ENCODE results near the gene ABCA9. TPM values are rescaled to one million over a fixed set of nuclear protein-coding genes. Genes with fewer than 3 reads are reported as not detected.

Gene ABCA9, protein sequence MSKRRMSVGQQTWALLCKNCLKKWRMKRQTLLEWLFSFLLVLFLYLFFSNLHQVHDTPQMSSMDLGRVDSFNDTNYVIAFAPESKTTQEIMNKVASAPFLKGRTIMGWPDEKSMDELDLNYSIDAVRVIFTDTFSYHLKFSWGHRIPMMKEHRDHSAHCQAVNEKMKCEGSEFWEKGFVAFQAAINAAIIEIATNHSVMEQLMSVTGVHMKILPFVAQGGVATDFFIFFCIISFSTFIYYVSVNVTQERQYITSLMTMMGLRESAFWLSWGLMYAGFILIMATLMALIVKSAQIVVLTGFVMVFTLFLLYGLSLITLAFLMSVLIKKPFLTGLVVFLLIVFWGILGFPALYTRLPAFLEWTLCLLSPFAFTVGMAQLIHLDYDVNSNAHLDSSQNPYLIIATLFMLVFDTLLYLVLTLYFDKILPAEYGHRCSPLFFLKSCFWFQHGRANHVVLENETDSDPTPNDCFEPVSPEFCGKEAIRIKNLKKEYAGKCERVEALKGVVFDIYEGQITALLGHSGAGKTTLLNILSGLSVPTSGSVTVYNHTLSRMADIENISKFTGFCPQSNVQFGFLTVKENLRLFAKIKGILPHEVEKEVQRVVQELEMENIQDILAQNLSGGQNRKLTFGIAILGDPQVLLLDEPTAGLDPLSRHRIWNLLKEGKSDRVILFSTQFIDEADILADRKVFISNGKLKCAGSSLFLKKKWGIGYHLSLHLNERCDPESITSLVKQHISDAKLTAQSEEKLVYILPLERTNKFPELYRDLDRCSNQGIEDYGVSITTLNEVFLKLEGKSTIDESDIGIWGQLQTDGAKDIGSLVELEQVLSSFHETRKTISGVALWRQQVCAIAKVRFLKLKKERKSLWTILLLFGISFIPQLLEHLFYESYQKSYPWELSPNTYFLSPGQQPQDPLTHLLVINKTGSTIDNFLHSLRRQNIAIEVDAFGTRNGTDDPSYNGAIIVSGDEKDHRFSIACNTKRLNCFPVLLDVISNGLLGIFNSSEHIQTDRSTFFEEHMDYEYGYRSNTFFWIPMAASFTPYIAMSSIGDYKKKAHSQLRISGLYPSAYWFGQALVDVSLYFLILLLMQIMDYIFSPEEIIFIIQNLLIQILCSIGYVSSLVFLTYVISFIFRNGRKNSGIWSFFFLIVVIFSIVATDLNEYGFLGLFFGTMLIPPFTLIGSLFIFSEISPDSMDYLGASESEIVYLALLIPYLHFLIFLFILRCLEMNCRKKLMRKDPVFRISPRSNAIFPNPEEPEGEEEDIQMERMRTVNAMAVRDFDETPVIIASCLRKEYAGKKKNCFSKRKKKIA (N-terminal part only)
- total RNA-seq (2021), result not detected in 2 replicates
- long read RNA-seq, partial matches to known transcripts, result 0 of 1 reads
- long read RNA-seq, other reads (novel, unspliced or antisense), result 1 of 1 reads

DNA sequence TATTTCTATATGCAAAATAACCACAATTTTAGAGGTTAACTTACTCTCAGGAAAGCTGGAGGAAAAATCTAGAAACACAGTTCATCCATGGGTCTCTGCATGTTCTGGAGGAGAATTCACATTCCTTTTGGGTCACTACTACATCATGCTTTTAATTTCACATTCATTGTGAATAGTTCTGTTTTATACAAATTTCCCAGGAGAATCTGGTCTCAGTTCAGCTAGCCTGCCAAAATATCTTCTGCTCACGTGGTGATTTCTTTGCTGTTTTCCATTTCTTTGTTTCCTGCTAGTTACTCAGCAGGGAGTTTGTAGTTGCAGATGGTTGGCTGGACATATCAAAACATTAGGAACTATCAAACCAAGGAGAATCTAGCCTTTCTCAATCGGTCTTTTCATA lies at the start of gene ABCA9:
Gene ABCA9, minus strand, starts transcription at position 106 of the 400 bp plus-strand sequence. CDS start 9,801 bp downstream, outside the sequence.
- no peak within 1 kb of the TSS for H3K14ac ChIP-seq (ENCODE audit: insufficient read depth, low read length)
- no peak within 1 kb of the TSS for H2BK15ac ChIP-seq (ENCODE audit: low read depth, low read length)
- H3K56ac ChIP-seq (ENCODE audit: insufficient read length, low read depth, low read length), result no peak within 1 kb of the TSS
- H4K5ac ChIP-seq (ENCODE audit: insufficient read length, low read depth, low read length), result no peak within 1 kb of the TSS
- H3K4me1 Mint-ChIP-seq, result 0 out of 4 replicates have a peak, but pooled peaks cover 2 to 4% of the 10 kb centered on the region in 2 experiments
- H3K9me3 ChIP-seq (ENCODE audit: control insufficient read depth, low read depth, low read length), result no peaks in the 10 kb centered on the region
- H3K27me3 ChIP-seq (ENCODE audit: insufficient read depth, low read length), result no peaks in the 10 kb centered on the region
- no peaks in the 10 kb centered on the region for H3K36me3 Mint-ChIP-seq (ENCODE audit: insufficient read depth in 1 of 3, low read depth in 3 of 3)
- no peak within 1 kb of the TSS for H3K9ac ChIP-seq (ENCODE audit: extremely low read depth, insufficient read length, low read length)
- no peak within 1 kb of the TSS for H2BK20ac ChIP-seq (ENCODE audit: low read depth, low read length, poor library complexity, severe bottlenecking)
- H3K27ac Mint-ChIP-seq, result no peak within 1 kb of the TSS
- H3K4ac ChIP-seq (ENCODE audit: low read depth, low read length), result no peak within 1 kb of the TSS
- H2BK120ac ChIP-seq (ENCODE audit: low read depth, low read length, poor library complexity, severe bottlenecking), result no peak within 1 kb of the TSS
- WGBS (ENCODE audit: extremely low coverage, insufficient read length, low lambda C conversion rate), result no CpG with 5 or more reads among the region's 2 CpGs
- no peaks in the 10 kb centered on the region for H3K27me3 Mint-ChIP-seq (ENCODE audit: low read depth)
- H2BK12ac ChIP-seq (ENCODE audit: insufficient read length, low read depth, low read length), result no peak within 1 kb of the TSS
- H3K79me1 ChIP-seq (ENCODE audit: insufficient read depth, low read depth, low read length, poor library complexity, severe bottlenecking), result no peaks in the 10 kb centered on the region
- no peak within 1 kb of the TSS for H3K18ac ChIP-seq (ENCODE audit: insufficient read length, low read depth, low read length)
- no peak within 1 kb of the TSS for H2AK5ac ChIP-seq (ENCODE audit: insufficient read length, low read length)
- H3K27ac ChIP-seq (ENCODE audit: insufficient read length, low read depth, low read length), result no peak within 1 kb of the TSS
- H4K8ac ChIP-seq (replicated peaks; ENCODE audit: insufficient read length, low read depth, low read length), result no peak within 1 kb of the TSS
- TF ChIP-seq, protein P1, sequence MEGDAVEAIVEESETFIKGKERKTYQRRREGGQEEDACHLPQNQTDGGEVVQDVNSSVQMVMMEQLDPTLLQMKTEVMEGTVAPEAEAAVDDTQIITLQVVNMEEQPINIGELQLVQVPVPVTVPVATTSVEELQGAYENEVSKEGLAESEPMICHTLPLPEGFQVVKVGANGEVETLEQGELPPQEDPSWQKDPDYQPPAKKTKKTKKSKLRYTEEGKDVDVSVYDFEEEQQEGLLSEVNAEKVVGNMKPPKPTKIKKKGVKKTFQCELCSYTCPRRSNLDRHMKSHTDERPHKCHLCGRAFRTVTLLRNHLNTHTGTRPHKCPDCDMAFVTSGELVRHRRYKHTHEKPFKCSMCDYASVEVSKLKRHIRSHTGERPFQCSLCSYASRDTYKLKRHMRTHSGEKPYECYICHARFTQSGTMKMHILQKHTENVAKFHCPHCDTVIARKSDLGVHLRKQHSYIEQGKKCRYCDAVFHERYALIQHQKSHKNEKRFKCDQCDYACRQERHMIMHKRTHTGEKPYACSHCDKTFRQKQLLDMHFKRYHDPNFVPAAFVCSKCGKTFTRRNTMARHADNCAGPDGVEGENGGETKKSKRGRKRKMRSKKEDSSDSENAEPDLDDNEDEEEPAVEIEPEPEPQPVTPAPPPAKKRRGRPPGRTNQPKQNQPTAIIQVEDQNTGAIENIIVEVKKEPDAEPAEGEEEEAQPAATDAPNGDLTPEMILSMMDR (conservative IDR thresholded peaks at IDR 0.05), result no peak
- H3K4me3 Mint-ChIP-seq, result no peak within 1 kb of the TSS
- H4K91ac ChIP-seq (ENCODE audit: insufficient read length, low read depth, low read length), result no peak within 1 kb of the TSS
- no peak within 1 kb of the TSS for H3K23ac ChIP-seq (ENCODE audit: insufficient read length, low read depth, low read length)
- no peaks in the 10 kb centered on the region for H3K9me3 Mint-ChIP-seq
- no peak within 1 kb of the TSS for H3T11ph ChIP-seq (ENCODE audit: low read length)
- DNase-seq, result no peak
- H3K79me2 ChIP-seq (ENCODE audit: insufficient read depth, low read length), result no peaks in the 10 kb centered on the region
- no peaks in the 10 kb centered on the region for H3K4me1 ChIP-seq (ENCODE audit: insufficient read depth, low read length)
- no peak within 1 kb of the TSS for H2BK5ac ChIP-seq (ENCODE audit: insufficient read length, low read length)
- no peak within 1 kb of the TSS for H2AFZ ChIP-seq (ENCODE audit: low read length)
- no peaks in the 10 kb centered on the region for H3K23me2 ChIP-seq (ENCODE audit: insufficient read length, low read depth, low read length, poor library complexity, severe bottlenecking)
- no peaks in the 10 kb centered on the region for H4K20me1 ChIP-seq (ENCODE audit: control insufficient read depth, insufficient read depth, insufficient read length)
- no peak within 1 kb of the TSS for H3K4me2 ChIP-seq (ENCODE audit: insufficient read depth, insufficient read length, low read length)

Measured in H9 (cell line).